A673 (cell line): ENCODE results near the gene BMP8B. TPM values are rescaled to one million over a fixed set of nuclear protein-coding genes. Genes with fewer than 3 reads are reported as not detected.

Source experiments
- BruUV-seq: library from RNA; stranded (reverse); fragments of 400-500 nt; replicated peaks from 2 replicates; lab custom pipeline; 2021; lab: Mats Ljungman, UMichigan
- CTCF ChIA-PET: fragments of 300-600 bp; sonication (Branson Sonifier 250); formaldehyde crosslinking; loops from one replicate; lab custom pipeline; 2022; ENCODE audit warnings: antibody characterized with exemption; lab: Charles Lee
- POLR2A ChIA-PET: fragments of 300-600 bp; sonication (Branson Sonifier 250); formaldehyde crosslinking; loops from one replicate; lab custom pipeline; 2022; ENCODE audit warnings: antibody characterized with exemption; ENCODE audit not compliant: low non-redundant PET; lab: Charles Lee
- DNase-seq: peaks from one replicate; pipeline ENCODE4 v3.0.0-alpha.2; 2015; ENCODE audit warnings: low spot score
- H3K27ac ChIP-seq: fragments of 200-600 bp; sonication (generic); 2 replicates; pipeline ENCODE4 v1.5.1; 2016; ENCODE audit warnings: mixed run types, low read depth, mild to moderate bottlenecking, mixed read lengths, antibody characterized with exemption, low read length; ENCODE audit not compliant: poor library complexity, severe bottlenecking
- H3K27me3 ChIP-seq: fragments of 200-600 bp; sonication (generic); replicated peaks from 2 replicates; pipeline ENCODE4 v1.6.1; 2017; ENCODE audit warnings: mixed run types, low read depth, mild to moderate bottlenecking, mixed read lengths, antibody characterized with exemption, low read length; ENCODE audit not compliant: insufficient read depth, poor library complexity
- H3K36me3 ChIP-seq: fragments of 200-600 bp; sonication (generic); 2 replicates; pipeline ENCODE4 v1.6.1; 2016; ENCODE audit warnings: mixed run types, mild to moderate bottlenecking, mixed read lengths, antibody characterized with exemption, low read length; ENCODE audit not compliant: insufficient read depth, poor library complexity, severe bottlenecking
- H3K4me1 ChIP-seq: fragments of 200-600 bp; sonication (generic); 2 replicates; pipeline ENCODE4 v1.6.1; 2017; ENCODE audit warnings: mixed run types, mild to moderate bottlenecking, mixed read lengths, antibody characterized with exemption, low read length; ENCODE audit not compliant: insufficient read depth, poor library complexity, severe bottlenecking
- H3K4me3 ChIP-seq: fragments of 200-600 bp; sonication (generic); 2 replicates; pipeline ENCODE4 v1.5.1; 2016; ENCODE audit warnings: low read depth, mixed run types, mild to moderate bottlenecking, mixed read lengths, low read length; ENCODE audit not compliant: poor library complexity, severe bottlenecking
- H3K9me3 ChIP-seq: fragments of 200-600 bp; sonication (generic); 2 replicates; pipeline ENCODE4 v1.6.1; 2016; ENCODE audit warnings: mixed run types, low read depth, mild to moderate bottlenecking, mixed read lengths, antibody characterized with exemption, low read length; ENCODE audit not compliant: poor library complexity, severe bottlenecking
- EZH2 ChIP-seq: fragments of 200-600 bp; sonication (generic); IDR thresholded peaks from 2 replicates; pipeline ENCODE4 v1.6.1; 2017; ENCODE audit warnings: borderline replicate concordance, low read depth, mild to moderate bottlenecking, mixed read lengths, antibody characterized with exemption, low read length; ENCODE audit not compliant: poor library complexity, severe bottlenecking
- intact Hi-C: fragments of 100-400 bp; cut with micrococcal nuclease; formaldehyde crosslinking; loops from one replicate; pipeline ENCODE4 v1.10.0; 2022; ENCODE audit not compliant: unreplicated experiment
- total RNA-seq: library from RNA; stranded (reverse); gene quantifications from 2 replicates; pipeline ENCODE4 v1.2.3, GENCODE V29; 2021
- TF ChIP-seq, protein P1 (sequence below): fragments of 300-800, 200-600 bp; sonication (generic); conservative IDR thresholded peaks from 2 replicates; pipeline ENCODE4 v1.5.1; 2017; ENCODE audit warnings: low read depth, mild to moderate bottlenecking, antibody characterized with exemption, low read length, moderate library complexity, mixed read lengths

The BMP8B gene
- total RNA-seq, 1 experiment from 2014 or later: 0.06 TPM

DNA sequence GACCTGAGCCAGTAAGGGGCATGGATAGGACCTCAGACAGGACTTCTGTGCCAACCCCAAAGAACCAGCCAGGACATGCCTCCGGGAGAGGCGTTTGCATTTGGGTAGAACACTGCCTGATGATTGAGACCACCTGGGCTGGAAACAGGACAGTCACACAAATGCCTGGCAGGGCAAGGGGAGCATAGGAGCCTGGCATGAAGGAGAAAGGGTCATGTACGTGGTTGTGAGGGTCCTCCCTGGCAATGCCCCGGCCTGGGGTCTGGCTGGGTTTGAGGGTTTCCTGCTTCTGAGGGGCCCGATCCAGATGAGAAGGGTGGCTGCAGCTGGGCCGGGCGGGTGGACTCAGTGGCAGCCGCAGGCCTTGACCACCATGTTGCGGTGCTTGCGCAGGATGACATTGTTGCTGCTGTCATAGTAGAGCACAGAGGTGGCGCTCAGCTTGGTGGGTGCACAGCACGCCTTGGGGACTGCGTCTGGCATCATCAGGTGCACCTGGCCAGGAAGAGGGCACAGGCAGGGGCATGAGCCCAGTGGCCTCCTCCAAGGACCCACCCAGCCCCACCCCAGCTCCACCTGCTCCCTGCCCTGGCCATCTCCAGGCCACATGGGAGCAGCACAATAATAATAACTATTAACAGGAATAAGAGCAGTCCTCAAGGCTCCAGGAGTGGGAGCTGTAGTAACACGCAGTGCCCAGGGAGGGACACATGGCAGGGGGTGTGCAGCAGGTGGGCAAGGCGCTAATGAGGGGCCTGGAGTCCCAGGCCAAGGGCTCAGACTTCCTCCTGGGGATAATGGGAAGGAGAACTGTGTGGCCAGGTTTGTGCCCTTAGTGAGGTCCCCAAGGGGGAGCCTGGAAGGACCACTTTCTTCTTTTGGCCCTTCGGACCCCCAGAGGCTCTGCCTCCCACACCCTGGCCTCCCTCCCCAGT, 28.3 kb downstream of the BMP8B start:
- Histone ChIP-seq H3K4me1 (no peaks in the 10 kb centered on the region), H3K27ac (no peak overlapping the region), H3K36me3 (peaks cover 6% of the 10 kb centered on the region), H3K9me3 (no peaks in the 10 kb centered on the region), H3K4me3 (no peak overlapping the region), H3K27me3 (no peaks in the 10 kb centered on the region)
- intact Hi-C loops: loop anchor here (5.0 kb wide), 1 partner anchor 238 kb away; no protein-coding TSS in a partner anchor
- TF ChIP-seq, protein P1, sequence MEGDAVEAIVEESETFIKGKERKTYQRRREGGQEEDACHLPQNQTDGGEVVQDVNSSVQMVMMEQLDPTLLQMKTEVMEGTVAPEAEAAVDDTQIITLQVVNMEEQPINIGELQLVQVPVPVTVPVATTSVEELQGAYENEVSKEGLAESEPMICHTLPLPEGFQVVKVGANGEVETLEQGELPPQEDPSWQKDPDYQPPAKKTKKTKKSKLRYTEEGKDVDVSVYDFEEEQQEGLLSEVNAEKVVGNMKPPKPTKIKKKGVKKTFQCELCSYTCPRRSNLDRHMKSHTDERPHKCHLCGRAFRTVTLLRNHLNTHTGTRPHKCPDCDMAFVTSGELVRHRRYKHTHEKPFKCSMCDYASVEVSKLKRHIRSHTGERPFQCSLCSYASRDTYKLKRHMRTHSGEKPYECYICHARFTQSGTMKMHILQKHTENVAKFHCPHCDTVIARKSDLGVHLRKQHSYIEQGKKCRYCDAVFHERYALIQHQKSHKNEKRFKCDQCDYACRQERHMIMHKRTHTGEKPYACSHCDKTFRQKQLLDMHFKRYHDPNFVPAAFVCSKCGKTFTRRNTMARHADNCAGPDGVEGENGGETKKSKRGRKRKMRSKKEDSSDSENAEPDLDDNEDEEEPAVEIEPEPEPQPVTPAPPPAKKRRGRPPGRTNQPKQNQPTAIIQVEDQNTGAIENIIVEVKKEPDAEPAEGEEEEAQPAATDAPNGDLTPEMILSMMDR: no peak
- no peak for TF ChIP-seq EZH2
- no TSS peak for BruUV-seq
- no peak for DNase-seq
- POLR2A ChIA-PET: no interaction called here
- CTCF ChIA-PET: no interaction called here

DNA sequence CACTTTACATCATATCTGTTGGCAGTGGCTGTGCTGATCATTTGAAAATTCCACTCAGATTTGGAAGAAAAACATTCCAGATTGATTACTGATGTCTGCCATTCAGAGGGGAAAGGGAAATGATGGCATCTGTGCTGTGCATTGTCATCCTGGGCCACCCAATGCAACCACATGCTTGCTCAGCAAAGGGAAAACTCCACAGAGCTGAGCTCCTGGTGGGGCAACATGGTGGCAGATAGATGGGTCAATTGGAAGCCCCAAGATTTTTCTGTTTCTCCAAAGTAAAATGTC, 29.3 kb downstream of the BMP8B start:
- DNase-seq: no peak
- CTCF ChIA-PET: no interaction called here
- POLR2A ChIA-PET: no interaction called here
- intact Hi-C loops: no loop called here
- Histone ChIP-seq H3K9me3 (no peaks in the 10 kb centered on the region), H3K36me3 (peaks cover 16% of the 10 kb centered on the region), H3K4me3 (no peak overlapping the region), H3K27ac (no peak overlapping the region), H3K4me1 (no peaks in the 10 kb centered on the region), H3K27me3 (no peaks in the 10 kb centered on the region)
- no TSS peak for BruUV-seq
- TF ChIP-seq, protein P1: no peak

DNA sequence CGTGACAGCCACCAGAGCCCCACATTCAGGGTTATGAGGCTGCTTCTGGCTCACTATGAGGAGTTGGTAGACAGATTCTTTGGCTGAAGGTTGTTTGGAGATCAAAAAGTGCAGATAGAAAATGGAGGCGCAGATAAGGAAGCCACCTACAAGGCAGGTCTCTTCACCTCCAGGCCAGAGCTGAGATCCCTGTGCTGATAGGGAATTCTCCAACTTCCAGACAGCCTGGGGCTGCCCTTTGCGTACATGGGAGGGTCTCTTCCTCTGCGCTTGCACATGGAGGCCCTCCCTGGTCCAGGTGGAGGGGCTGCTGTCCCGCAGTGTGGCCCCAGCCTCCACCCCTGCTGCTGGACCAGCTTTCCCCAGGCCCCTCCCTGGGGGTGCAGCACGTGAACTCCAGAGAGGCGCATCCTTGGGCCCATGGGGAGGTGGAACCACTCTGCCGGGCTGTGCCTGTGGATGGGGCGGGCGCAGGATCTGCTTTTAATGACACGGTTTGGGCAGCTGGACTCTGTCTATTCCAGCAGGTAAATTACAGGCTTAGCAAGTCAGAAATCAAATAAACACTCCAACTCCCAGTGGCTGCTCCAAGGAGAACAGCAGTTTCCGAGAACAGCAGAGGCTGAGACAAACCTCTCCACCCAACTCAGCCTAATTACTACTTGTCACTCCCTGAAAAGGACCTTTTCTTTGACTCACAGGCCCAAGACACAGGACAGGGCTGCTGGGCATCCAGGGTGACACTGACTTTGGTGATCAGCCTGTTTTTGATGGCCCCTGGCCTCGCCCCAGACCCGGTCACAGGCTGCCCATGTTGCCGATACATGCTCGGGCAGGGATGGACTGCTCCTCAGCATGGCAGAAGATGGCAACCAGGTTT, 29.9 kb downstream of the BMP8B start:
- Histone ChIP-seq H3K36me3 (peaks cover 22% of the 10 kb centered on the region), H3K27ac (no peak overlapping the region), H3K27me3 (no peaks in the 10 kb centered on the region), H3K9me3 (no peaks in the 10 kb centered on the region), H3K4me1 (no peaks in the 10 kb centered on the region), H3K4me3 (no peak overlapping the region)
- DNase-seq: no peak
- intact Hi-C loops: no loop called here
- TF ChIP-seq EZH2: no peak
- TF ChIP-seq, protein P1: no peak
- ChIA-PET POLR2A (no interaction called here), CTCF (no interaction called here)
- no TSS peak for BruUV-seq
